Loucy (cell line): ENCODE measurements around the gene CCBE1.
"Not testable (repeated sequence)": the region's sequence is repeated elsewhere in the genome, so short reads cannot be mapped to it uniquely, and the experiment has no call there.

Experiments
- H2AFZ ChIP-seq: fragments of 200-600 bp; sonication (generic); 2 replicates; pipeline ENCODE4 v1.6.0; 2016; ENCODE audit warnings: antibody characterized with exemption, mild to moderate bottlenecking, low read length, moderate library complexity
- H3F3A ChIP-seq: fragments of 200-600 bp; 2 replicates; pipeline ENCODE4 v1.6.0; 2016; ENCODE audit warnings: antibody characterized with exemption, low read depth, mild to moderate bottlenecking
- H3K27me3 ChIP-seq: fragments of 200-600 bp; sonication (generic); 2 replicates; pipeline ENCODE4 v1.6.1; 2014; ENCODE audit warnings: low read length, mild to moderate bottlenecking; ENCODE audit not compliant: insufficient read depth, poor library complexity, severe bottlenecking
- H3K36me3 ChIP-seq: fragments of 200-600 bp; sonication (generic); 2 replicates; pipeline ENCODE4 v1.6.1; 2016; ENCODE audit warnings: low read length; ENCODE audit not compliant: insufficient read depth
- H3K4me1 ChIP-seq: fragments of 200-600 bp; sonication (generic); 2 replicates; pipeline ENCODE4 v1.5.1; 2014; ENCODE audit warnings: low read length, mild to moderate bottlenecking; ENCODE audit not compliant: insufficient read depth, poor library complexity, severe bottlenecking
- H3K4me2 ChIP-seq: fragments of 200-600 bp; sonication (generic); 2 replicates; pipeline ENCODE4 v1.6.0; 2014; ENCODE audit warnings: antibody characterized with exemption, low read length, low read depth, mild to moderate bottlenecking; ENCODE audit not compliant: poor library complexity, severe bottlenecking
- H3K4me3 ChIP-seq: fragments of 200-600 bp; sonication (generic); 2 replicates; pipeline ENCODE4 v1.5.1; 2014; ENCODE audit warnings: low read length, mild to moderate bottlenecking, mixed read lengths; ENCODE audit not compliant: poor library complexity, severe bottlenecking
- H3K79me2 ChIP-seq: fragments of 200-600 bp; sonication (generic); 2 replicates; pipeline ENCODE4 v1.6.1; 2014; ENCODE audit warnings: low read length; ENCODE audit not compliant: insufficient read depth
- H3K9ac ChIP-seq: fragments of 200-600 bp; sonication (generic); 2 replicates; pipeline ENCODE4 v1.6.0; 2014; ENCODE audit warnings: mild to moderate bottlenecking, low read depth, low read length, moderate library complexity; ENCODE audit not compliant: poor library complexity, severe bottlenecking
- H3K9me2 ChIP-seq: fragments of 200-600 bp; sonication (generic); replicated peaks from 2 replicates; pipeline ENCODE4 v1.6.1; 2016; ENCODE audit warnings: low read depth, low read length, mixed read lengths
- H3K9me3 ChIP-seq: fragments of 200-600 bp; sonication (generic); 2 replicates; pipeline ENCODE4 v1.6.1; 2014; ENCODE audit warnings: mild to moderate bottlenecking, antibody characterized with exemption, low read length, low read depth; ENCODE audit not compliant: insufficient read depth
- H4K20me1 ChIP-seq: fragments of 200-600 bp; sonication (generic); 2 replicates; pipeline ENCODE4 v1.6.0; 2014; ENCODE audit warnings: antibody characterized with exemption, low read length, mild to moderate bottlenecking; ENCODE audit not compliant: insufficient read depth, poor library complexity, severe bottlenecking
- EZH2phosphoT487 ChIP-seq: fragments of 200-600 bp; IDR thresholded peaks from 2 replicates; pipeline ENCODE4 v1.6.1; 2018; ENCODE audit warnings: antibody characterized with exemption, mild to moderate bottlenecking, moderate library complexity, borderline replicate concordance
- TF ChIP-seq, protein P1 (sequence below): fragments of 200-600 bp; sonication (generic); conservative IDR thresholded peaks from 2 replicates; pipeline ENCODE4 v1.5.1; 2014; ENCODE audit warnings: mild to moderate bottlenecking, antibody characterized with exemption, low read length

The CCBE1 gene

DNA sequence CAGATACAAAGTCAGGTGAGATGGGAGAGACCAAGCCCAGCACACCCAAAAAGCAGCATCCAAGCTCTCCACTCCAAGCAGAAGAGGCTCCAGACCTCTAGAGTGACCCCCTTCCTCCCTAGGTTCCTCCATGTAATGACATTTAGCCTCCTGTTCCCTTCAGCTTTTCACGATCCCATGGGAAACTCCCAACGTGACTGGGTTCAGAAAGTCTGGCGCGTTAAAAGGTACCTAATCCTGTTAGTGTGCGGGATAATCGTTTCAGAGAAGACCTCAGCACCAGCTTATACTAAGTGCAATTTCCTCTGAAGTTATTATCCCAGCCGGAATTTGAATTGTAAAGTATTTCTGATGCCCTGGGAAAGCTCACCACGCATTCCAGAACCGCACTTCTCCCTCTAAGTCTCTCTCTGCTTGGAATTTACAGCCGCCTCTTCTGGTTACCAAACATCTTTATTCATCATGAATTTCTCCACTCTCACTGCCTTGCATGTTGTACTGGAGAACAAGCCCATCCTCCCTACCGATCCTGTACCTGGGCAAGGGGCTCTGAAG is 46.9 kb downstream of the CCBE1 start:
- H3K9ac ChIP-seq = no peak overlapping the region
- H3K36me3 ChIP-seq = no peaks in the 10 kb centered on the region
- no peak overlapping the region for H3K4me2 ChIP-seq
- no peaks in the 10 kb centered on the region for H3K79me2 ChIP-seq
- H3K27me3 ChIP-seq = no peaks in the 10 kb centered on the region
- TF ChIP-seq EZH2phosphoT487 = no peak
- TF ChIP-seq, protein P1, sequence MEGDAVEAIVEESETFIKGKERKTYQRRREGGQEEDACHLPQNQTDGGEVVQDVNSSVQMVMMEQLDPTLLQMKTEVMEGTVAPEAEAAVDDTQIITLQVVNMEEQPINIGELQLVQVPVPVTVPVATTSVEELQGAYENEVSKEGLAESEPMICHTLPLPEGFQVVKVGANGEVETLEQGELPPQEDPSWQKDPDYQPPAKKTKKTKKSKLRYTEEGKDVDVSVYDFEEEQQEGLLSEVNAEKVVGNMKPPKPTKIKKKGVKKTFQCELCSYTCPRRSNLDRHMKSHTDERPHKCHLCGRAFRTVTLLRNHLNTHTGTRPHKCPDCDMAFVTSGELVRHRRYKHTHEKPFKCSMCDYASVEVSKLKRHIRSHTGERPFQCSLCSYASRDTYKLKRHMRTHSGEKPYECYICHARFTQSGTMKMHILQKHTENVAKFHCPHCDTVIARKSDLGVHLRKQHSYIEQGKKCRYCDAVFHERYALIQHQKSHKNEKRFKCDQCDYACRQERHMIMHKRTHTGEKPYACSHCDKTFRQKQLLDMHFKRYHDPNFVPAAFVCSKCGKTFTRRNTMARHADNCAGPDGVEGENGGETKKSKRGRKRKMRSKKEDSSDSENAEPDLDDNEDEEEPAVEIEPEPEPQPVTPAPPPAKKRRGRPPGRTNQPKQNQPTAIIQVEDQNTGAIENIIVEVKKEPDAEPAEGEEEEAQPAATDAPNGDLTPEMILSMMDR = no peak
- H3F3A ChIP-seq = no peaks in the 10 kb centered on the region
- no peak overlapping the region for H2AFZ ChIP-seq
- no peaks in the 10 kb centered on the region for H3K4me1 ChIP-seq
- H3K9me2 ChIP-seq = no peaks in the 10 kb centered on the region
- H4K20me1 ChIP-seq = no peaks in the 10 kb centered on the region
- H3K9me3 ChIP-seq = no peaks in the 10 kb centered on the region
- no peak overlapping the region for H3K4me3 ChIP-seq

GRCh38 chr18:59649591-59649990 is 47.6 kb downstream of the CCBE1 start:
- Histone ChIP-seq H2AFZ (no peak overlapping the region), H3K4me3 (no peak overlapping the region), H3F3A (no peaks in the 10 kb centered on the region), H3K9ac (no peak overlapping the region), H4K20me1 (no peaks in the 10 kb centered on the region), H3K9me2 (no peaks in the 10 kb centered on the region), H3K4me2 (no peak overlapping the region), H3K9me3 (no peaks in the 10 kb centered on the region), H3K4me1 (no peaks in the 10 kb centered on the region), H3K27me3 (no peaks in the 10 kb centered on the region), H3K36me3 (no peaks in the 10 kb centered on the region), H3K79me2 (no peaks in the 10 kb centered on the region)
- TF ChIP-seq, protein P1 = no peak
- no peak for TF ChIP-seq EZH2phosphoT487

DNA sequence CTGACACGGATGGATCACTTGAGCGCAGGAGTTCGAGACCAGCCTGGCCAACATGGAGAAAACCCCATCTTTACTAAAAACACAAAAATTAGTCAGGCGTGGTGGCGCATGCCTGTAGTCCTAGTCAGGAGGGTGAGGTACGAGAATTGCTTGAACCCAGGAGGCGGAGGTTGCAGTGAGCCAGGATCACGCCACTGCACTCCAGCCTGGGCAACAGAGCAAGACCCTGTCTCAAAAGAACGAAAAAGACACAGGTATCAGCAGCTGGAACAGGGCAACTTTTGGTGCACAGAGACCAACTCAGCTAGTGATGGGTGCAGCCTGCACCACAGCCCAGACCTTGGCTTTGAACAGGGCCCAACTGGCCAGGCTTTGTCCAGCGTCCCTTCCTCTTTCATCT is 48.8 kb downstream of the CCBE1 start:
- not testable (repeated sequence) for H3K9ac ChIP-seq, H3K9me2 ChIP-seq, H3F3A ChIP-seq, H3K9me3 ChIP-seq, H3K36me3 ChIP-seq, H4K20me1 ChIP-seq, H3K4me2 ChIP-seq, H3K79me2 ChIP-seq, H3K27me3 ChIP-seq, H3K4me1 ChIP-seq, H2AFZ ChIP-seq, H3K4me3 ChIP-seq

DNA sequence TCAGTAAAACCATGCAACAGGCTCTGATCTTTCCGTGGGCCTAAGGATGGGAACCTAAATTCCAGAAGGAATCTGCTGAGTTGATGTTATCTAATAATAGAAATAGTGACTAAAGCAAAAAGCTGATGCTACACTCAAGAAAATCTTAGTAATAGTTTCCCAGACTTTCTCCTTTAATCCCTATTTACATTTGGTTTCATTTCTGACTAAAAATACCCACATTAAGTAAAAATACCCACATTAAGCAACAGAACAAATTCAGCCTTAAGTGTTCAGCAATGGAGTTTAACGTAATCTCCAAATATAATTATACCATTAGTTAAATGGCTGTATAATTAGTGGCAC is 50.3 kb downstream of the CCBE1 start:
- Histone ChIP-seq H3K4me2 (no peak overlapping the region), H3K27me3 (no peaks in the 10 kb centered on the region), H3K9me3 (no peaks in the 10 kb centered on the region), H3K36me3 (no peaks in the 10 kb centered on the region), H3K4me1 (no peaks in the 10 kb centered on the region), H3K9ac (no peak overlapping the region), H4K20me1 (no peaks in the 10 kb centered on the region), H3K79me2 (no peaks in the 10 kb centered on the region), H3K9me2 (no peaks in the 10 kb centered on the region), H3F3A (no peaks in the 10 kb centered on the region), H2AFZ (no peak overlapping the region), H3K4me3 (no peak overlapping the region)
- TF ChIP-seq, protein P1 = no peak
